GM19397 (cell line): ENCODE data around the gene EPM2AIP1.
A peak's percentile ranks its signal among the peaks of the same experiment; 100 is the strongest.
"Not testable (repeated sequence)": the region's sequence is repeated elsewhere in the genome, so short reads cannot be mapped to it uniquely, and the experiment has no call there.

ENCODE experiments used
- ATAC-seq: cut with Tn5 transposase; IDR thresholded peaks from one replicate; pipeline ENCODE4 v1.9.1; 2021; ENCODE audit warnings: mild to moderate bottlenecking, moderate library complexity; ENCODE audit not compliant: unreplicated experiment

Gene EPM2AIP1

GRCh38 chr3:36954452-36955134 is 38.3 kb downstream of the EPM2AIP1 start:
- ATAC-seq: no peak

- ATAC-seq: not testable (repeated sequence)
Observed at GRCh38 chr3:36947814-36948213, 45.1 kb downstream of the EPM2AIP1 start.

- no peak for ATAC-seq
Observed at GRCh38 chr3:36945333-36945980, 47.5 kb downstream of the EPM2AIP1 start.

GRCh38 chr3:36944641-36945270 is 48.2 kb downstream of the EPM2AIP1 start, which contains the start of gene TRANK1:
TRANK1 (minus strand) TSS chr3:36945054; CDS start chr3:36944809, 245 bp downstream.
- ATAC-seq: peak; percentile 62

GRCh38 chr3:36944012-36944640 is 48.8 kb downstream of the EPM2AIP1 start:
- ATAC-seq: peak; percentile 57

GRCh38 chr3:36943601-36944000 is 49.3 kb downstream of the EPM2AIP1 start:
- ATAC-seq: no peak

GRCh38 chr3:36942638-36943248 is 50.2 kb downstream of the EPM2AIP1 start:
- no peak for ATAC-seq

GRCh38 chr3:36941658-36942057 is 51.3 kb downstream of the EPM2AIP1 start:
- ATAC-seq: no peak

GRCh38 chr3:36941162-36941561 is 51.8 kb downstream of the EPM2AIP1 start:
- no peak for ATAC-seq

- ATAC-seq: no peak
Observed at GRCh38 chr3:36937492-36937891, 55.4 kb downstream of the EPM2AIP1 start.
